HEK293T (cell line): ENCODE results near the gene EFEMP1.

ENCODE experiments used
- BHLHE40 ChIP-seq: fragments of 450-650 bp; IDR thresholded peaks from 2 replicates; pipeline ENCODE4 v1.6.1; 2016; ENCODE audit warnings: mild to moderate bottlenecking, moderate library complexity, borderline replicate concordance
- ELF4 ChIP-seq: fragments of 450-650 bp; IDR thresholded peaks from 2 replicates; pipeline ENCODE4 v1.6.1; 2017; ENCODE audit warnings: antibody characterized with exemption
- FOXA1 ChIP-seq: fragments of 450-650 bp; IDR thresholded peaks from 2 replicates; pipeline ENCODE4 v1.6.1; 2016; ENCODE audit warnings: mild to moderate bottlenecking
- FOXM1 ChIP-seq: fragments of 450-650 bp; IDR thresholded peaks from 2 replicates; pipeline ENCODE4 v1.6.1; 2017; ENCODE audit warnings: mild to moderate bottlenecking, borderline replicate concordance
- L3MBTL2 ChIP-seq: fragments of 450-650 bp; conservative IDR thresholded peaks from 2 replicates; pipeline ENCODE4 v1.6.1; 2016; ENCODE audit warnings: mild to moderate bottlenecking
- SP1 ChIP-seq: fragments of 450-650 bp; IDR thresholded peaks from 2 replicates; pipeline ENCODE4 v1.6.1; 2017
- SUZ12 ChIP-seq: fragments of 450-650 bp; IDR thresholded peaks from 2 replicates; pipeline ENCODE4 v1.6.1; 2016; ENCODE audit warnings: mild to moderate bottlenecking
- TARDBP ChIP-seq: fragments of 450-650 bp; IDR thresholded peaks from 2 replicates; pipeline ENCODE4 v1.6.1; 2016
- ZNF384 ChIP-seq: fragments of 450-650 bp; IDR thresholded peaks from 2 replicates; pipeline ENCODE4 v1.6.1; 2016

DNA sequence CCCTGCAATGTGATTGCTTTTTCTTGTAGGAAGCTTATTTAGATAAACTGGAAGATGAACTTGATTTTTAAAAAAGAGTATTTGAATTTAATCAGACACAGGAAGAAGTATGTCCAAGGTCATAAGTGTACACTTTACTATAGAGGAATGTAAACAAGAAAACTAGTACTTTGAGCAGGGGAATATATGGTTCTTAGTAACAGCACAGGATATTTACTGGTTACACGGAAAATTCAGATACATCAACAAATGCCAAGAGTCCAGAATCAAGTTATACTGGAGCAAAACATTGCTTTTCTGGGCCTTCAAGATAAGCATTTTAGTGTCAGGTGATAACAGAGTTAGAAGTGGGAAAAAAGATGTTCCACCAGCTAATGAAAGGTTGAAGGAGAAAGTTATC, 75.5 kb downstream of the EFEMP1 start:
- no peak for TF ChIP-seq TARDBP
- no peak for TF ChIP-seq SUZ12
- TF ChIP-seq FOXM1 = no peak
- no peak for TF ChIP-seq L3MBTL2
- TF ChIP-seq ELF4 = no peak
- TF ChIP-seq BHLHE40 = no peak
- TF ChIP-seq SP1 = no peak
- TF ChIP-seq ZNF384 = no peak
- TF ChIP-seq FOXA1 = no peak
